Measurements from ENCODE around the gene LAMA4.
"Not testable (repeated sequence)": the region's sequence is repeated elsewhere in the genome, so short reads cannot be mapped to it uniquely, and the experiment has no call there.

Gene LAMA4

DNA sequence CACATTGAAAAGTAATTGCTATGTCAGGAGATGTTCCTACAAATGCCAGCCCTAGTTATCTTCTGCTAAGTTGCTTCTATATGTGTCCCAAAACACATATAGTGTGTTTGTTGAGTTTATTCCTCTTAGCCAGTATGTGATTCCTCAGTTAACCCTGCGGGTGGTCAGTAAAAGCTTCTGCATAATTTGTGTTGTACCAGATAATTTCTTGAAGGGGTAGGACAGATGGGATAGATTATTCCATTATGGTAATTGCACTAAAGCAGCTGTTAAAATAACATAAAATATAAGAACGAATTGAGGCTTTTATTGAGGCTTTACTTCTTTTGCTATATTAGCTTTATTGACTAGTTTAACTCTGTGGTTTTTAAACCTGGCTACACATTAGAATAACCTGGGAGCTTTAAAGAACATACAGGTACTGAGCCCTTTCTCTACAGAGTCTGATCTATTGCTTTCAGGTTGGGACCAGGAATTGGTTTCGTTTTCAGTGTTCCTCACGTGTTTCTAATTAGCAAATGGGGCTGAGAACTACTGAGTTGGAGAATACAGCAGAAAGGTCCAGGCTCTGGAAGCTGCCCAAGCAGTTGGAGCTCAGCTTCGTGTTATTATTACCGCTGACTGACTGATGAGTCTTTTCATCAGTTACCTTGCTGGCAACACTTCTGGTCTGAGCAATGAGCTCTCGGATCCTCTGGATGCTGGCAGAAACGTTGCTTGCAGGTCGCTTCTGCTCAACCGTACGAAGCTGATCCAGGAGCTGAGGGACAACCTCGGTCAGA, 110.0 kb downstream of the LAMA4 start:
- no peak for DNase-seq (ENCODE audit: low spot score)

GRCh38 chr6:112141707-112142106, 112.7 kb downstream of the LAMA4 start:
- no peak for DNase-seq (ENCODE audit: low spot score)

DNA sequence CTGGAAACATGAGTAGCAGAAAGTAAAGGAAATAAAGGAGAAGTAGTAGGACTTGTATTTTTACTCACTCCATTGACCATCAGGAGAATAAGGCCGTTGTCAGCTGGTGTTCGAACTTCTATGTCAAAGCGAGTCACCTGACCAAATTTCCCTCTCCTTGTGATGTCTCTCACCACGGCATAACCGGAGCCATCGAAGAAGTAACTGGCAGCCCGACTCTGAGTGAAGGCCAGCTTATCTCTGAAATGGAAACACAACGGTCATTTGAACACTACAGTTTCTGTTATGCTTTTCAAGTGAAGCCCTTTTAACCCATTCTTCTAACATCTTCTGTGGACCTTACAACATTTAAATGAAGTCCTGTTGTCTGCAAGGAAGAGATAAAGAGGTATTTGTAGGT, 115.3 kb downstream of the LAMA4 start:
- no peak for DNase-seq (ENCODE audit: low spot score)

- DNase-seq (ENCODE audit: low spot score): no peak
These were observed 123.5 kb downstream of the LAMA4 start for GRCh38 chr6:112130878-112131277.

DNA sequence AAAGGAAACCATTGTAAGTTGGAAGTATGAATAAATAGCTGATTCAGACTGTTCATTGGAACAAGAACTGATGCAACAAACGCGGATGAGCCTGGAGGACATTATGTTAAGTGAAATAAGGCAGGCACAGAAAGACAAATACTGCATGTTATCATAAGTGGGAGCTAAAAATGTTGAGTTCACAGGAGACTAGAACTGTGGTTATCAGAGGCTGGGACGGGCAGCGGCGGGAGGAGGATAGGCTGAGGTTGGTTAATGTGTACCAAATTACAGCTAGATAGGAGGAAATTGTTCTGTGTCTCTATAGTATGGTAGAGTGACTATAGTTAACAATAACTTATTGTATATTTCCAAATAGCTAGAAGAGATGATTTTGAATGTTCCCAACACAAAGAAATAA, 126.2 kb downstream of the LAMA4 start:
- no peak for DNase-seq (ENCODE audit: low spot score)

GRCh38 chr6:112123982-112124381, 130.4 kb downstream of the LAMA4 start:
- DNase-seq (ENCODE audit: low spot score): no peak

DNA sequence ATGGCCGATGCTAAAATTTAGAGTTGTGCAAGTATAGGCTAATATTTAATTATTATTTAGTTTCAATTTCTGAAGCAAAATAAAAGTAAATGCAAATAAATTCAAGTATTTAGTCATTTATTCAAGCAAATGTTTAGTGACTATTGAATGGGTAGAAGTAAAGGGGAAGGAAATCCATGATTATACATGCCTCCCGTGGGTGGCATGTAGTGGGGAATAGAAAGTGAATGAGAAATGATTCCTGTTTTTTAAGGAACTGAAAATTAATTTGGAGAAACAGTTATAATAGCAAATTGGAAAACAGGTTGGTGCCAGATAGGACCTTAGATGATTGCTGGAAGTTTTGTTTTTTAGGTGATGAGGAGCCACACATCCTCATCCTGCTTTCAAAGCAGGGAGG, 131.6 kb downstream of the LAMA4 start:
- no peak for DNase-seq (ENCODE audit: low spot score)

GRCh38 chr6:112118034-112118433, 136.3 kb downstream of the LAMA4 start:
- DNase-seq (ENCODE audit: low spot score): no peak

- peak; percentile 46 for DNase-seq (ENCODE audit: low spot score)
These were observed 136.8 kb downstream of the LAMA4 start for GRCh38 chr6:112117554-112117953.

- no peak for DNase-seq (ENCODE audit: low spot score)
These were observed 138.1 kb downstream of the LAMA4 start for GRCh38 chr6:112116221-112116620.

- no peak for DNase-seq (ENCODE audit: low spot score)
These were observed 139.7 kb downstream of the LAMA4 start for GRCh38 chr6:112114577-112115223.

DNA sequence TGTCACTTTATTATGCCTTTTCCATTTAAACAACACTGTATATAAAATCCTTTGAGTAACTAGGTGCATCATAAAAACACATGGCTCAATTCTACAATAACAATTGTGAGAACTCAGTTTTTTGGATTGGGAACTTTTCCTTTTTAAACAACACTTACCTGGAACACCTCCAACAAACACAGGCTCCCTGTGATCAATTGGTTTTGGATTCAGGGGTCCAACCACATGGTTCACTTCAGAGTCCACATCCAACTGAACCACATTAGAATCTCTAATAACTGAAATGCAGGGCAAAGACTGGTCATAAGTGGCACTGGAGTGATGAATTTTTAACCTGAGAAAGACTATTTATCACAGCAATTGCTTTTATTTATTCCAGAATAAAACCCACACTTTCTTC, 140.4 kb downstream of the LAMA4 start:
- DNase-seq (ENCODE audit: low spot score): no peak

- no peak for DNase-seq (ENCODE audit: low spot score)
These were observed 140.9 kb downstream of the LAMA4 start for GRCh38 chr6:112113431-112113830.

DNA sequence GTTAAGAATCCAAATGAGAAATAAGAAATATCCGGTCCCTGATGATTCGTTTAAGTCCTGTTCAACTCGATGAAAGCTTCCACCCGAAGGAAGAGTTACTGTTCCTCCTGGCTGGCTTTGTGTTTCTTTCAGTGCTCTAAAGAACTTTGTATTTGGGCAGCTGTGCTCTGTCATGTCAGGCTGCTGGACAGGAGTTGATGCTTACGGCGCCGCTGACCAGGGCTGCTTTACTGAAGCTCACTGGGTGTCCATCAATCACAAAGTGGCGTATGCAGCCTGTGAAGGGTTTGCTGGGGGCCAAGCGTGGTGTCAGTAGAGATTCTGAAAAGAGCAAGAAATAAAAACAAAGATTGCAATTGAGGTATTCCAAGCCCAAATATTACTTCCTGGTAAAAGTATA, 145.1 kb downstream of the LAMA4 start:
- no peak for DNase-seq (ENCODE audit: low spot score)

DNA sequence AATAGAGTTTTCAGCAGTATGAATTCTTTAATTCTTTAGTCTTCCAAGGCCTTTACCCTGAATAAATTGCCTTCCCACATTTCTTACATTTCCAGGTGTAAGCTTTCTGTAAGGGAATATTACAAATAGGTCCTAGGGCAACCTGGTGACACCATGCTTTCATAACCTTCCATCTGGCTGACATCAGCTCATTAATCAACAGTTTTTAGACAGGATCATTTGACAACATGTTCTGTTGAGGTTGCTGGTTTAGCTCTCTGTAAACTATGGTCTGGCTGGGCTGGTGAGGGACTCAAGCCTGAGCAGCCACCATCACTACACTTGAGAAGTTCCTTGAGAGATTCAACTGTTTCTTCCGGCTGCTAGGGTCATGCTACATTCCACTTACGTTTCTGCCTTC, 147.8 kb downstream of the LAMA4 start:
- DNase-seq (ENCODE audit: low spot score): no peak

DNA sequence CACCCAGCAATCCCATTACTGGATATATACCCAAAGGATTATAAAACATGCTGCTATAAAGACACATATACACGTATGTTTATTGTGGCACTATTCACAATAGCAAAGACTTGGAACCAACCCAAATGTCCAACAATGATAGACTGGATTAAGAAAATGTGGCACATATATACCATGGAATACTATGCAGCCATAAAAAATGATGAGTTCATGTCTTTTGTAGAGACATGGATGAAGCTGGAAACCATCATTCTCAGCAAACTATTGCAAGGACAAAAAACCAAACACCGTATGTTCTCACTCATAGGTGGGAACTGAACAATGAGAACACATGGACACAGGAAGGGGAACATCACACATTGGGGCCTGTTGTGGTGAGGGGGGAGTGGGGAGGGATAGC, 148.3 kb downstream of the LAMA4 start:
- not testable (repeated sequence) for DNase-seq (ENCODE audit: low spot score)

GRCh38 chr6:112100561-112100960, 153.8 kb downstream of the LAMA4 start:
- peak; percentile 15 for DNase-seq (ENCODE audit: low spot score)

GRCh38 chr6:112096901-112097300, 157.5 kb downstream of the LAMA4 start:
- DNase-seq (ENCODE audit: low spot score): no peak

DNA sequence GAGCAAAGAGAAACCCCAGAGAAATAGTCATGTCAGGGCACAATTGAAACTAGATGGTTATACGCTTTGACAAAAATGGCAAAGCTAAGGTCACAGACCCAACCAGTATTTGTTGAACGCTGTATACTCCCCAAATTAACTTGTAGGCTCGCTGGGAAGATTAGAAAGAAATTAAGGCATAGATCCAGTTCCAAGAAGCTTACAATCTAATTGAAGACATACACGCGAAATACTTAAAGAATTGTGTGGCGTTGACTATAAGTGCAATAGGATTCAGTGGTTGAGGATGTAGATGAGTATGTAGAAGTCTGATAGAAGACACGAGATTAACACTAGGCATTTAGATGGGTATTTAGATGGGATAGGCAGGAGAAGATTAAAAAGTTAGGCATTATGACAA, 166.5 kb downstream of the LAMA4 start:
- no peak for DNase-seq (ENCODE audit: low spot score)

DNA sequence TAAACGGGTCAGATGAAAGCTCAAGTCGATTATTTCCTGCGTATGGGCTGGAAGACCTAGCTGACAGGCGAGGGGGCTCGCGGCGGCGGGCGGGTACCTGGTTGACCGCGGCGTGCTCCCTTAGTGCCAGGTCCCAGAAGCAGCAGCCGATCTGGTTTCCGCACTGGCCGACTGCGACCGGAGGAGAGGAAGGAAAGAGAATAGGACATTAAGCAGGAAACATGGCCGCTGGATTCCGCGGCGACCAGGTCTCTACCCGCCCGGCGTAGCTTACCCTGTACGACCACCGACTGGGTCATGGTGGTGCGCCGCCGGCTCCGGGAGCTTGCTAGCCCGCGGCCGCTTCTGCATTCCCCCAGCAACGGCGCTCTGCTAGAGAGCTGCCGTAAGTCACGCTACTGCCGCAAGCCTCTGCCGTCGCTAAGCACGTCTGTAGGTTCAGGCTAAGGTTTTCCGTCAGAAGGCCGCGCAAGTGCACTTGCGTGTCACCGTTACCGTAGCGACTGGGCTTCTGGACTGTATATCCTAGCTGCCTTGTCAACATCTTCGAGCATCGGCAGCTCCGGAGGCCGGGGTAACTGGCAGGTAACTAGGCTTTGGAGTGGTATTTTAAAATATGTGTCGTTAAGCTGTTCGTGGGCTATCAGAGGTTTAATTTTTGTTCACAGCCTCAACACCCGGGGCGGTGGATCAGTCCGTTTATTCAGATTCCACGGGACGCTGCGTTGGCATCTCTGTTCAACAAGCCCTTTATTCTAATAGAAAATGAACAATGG, 167.0 kb downstream of the LAMA4 start, which contains the start of the genes FAM229B and TUBE1:
FAM229B (plus strand) TSS at position 456 of the 776 bp plus-strand sequence. CDS start 11,693 bp downstream, outside the sequence.
TUBE1 (minus strand) TSS at position 347 of the 776 bp plus-strand sequence; CDS start at position 299, 48 bp downstream.
- peak; percentile 96 for DNase-seq (ENCODE audit: low spot score)

DNA sequence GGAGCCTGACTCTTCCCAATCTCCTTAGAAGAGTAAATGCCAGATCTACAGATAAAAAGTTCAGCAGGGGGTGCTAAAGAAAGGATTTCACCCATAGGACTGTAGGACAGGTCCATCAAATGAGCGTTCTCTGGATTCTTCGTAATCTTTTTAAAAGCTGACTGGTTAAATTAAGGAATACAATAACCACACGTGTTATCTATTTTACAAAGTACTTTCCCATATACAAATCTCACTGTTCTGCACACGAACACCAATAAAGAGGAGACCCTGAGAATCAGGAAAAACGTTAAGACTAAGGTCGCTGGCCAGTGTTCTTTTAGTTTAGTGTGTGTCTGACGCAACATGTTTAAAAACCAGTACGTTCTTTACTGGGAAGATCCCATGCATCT, 167.6 kb downstream of the LAMA4 start:
- peak; percentile 44 for DNase-seq (ENCODE audit: low spot score)

GRCh38 chr6:112085286-112086065, 168.9 kb downstream of the LAMA4 start:
- DNase-seq (ENCODE audit: low spot score): no peak

All from kidney capillary endothelial cell (primary cell).